HG03064 (cell line): ENCODE data around the gene MTARC2.

Source experiments
- ATAC-seq: cut with Tn5 transposase; IDR thresholded peaks from one replicate; pipeline ENCODE4 v1.9.1; 2021; ENCODE audit warnings: low read depth; ENCODE audit not compliant: unreplicated experiment

The MTARC2 gene

DNA sequence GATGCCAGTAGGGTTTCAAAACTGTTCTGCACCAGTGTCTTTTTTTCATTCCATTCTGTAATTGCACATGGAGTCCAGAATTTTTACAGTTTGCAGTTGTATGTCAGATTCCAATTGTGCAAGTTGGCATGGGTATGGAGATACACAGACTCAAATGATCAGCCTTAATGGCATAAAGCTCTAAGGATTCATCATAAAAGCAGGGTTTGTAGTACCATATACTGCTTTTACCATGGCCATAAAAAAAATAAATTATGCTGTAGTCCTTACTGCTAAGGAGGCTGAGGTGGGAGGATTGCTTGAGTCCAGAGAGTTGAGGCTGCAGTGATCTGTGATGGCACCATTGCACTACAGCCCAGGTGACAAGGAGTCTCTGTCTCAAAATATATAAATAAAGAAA lies 48.9 kb downstream of the MTARC2 start:
- ATAC-seq = no peak

- ATAC-seq = no peak
Observed at GRCh38 chr1:220797553-220797952, 49.4 kb downstream of the MTARC2 start.

GRCh38 chr1:220798338-220798737 lies 50.2 kb downstream of the MTARC2 start:
- no peak for ATAC-seq

DNA sequence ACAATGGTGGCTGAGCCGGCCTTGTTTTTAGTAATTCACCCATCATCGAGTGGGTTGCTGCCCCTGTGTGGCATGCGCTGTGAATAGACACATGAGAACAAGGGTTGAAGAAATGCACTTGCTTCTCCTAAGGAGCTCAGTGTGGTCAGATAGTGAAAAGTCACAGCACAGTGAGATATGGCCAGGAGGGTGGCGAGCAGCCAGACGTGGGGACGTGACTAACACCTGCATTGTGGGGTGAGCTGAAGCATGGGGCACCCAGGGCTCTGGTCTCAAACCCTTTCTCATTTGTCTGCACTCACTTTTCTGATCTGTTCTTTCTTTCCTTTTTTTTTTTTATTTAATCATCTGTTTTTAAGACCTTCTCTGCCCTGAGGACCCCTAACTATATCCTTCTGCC lies 52.1 kb downstream of the MTARC2 start:
- ATAC-seq = no peak

GRCh38 chr1:220803401-220804201 lies 55.5 kb downstream of the MTARC2 start:
- no peak for ATAC-seq

DNA sequence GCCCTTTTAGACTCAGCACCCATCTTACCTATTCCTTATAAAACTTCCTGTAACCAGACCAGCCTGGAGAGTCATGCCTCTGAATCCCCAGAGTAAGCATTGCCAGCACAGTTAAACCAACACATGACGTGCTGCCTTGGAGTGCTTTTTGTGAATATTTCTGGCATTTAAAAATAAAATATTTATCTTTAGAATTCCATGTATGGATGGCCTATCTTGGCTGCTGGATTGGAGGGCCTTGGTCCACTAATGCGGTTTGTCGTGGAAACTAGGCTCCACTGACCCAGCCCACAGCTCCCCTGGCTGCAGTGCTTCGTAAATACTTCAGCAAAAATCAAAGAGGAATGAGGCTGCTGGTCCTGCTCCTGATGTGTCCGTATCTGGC lies 56.1 kb downstream of the MTARC2 start:
- ATAC-seq = no peak

DNA sequence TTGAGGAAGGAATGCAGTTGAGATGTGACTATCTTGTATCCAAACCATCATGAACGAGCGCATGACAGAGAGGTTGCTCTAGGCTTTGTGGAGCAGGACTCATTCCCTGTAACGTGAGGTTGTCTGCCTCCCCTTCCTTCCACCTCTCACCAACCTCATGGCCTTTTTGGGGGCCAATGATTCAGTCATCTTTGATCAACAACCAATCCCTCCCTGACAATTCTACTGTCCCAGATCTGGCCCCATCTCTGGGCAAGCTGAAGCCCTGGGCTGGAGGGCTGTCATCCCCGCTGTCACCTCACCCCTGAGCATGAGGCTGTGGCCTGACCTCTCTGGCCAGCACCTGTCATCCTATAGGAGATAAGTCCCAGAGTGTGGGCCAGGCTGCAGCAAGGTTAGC lies 58.3 kb downstream of the MTARC2 start:
- ATAC-seq = no peak

DNA sequence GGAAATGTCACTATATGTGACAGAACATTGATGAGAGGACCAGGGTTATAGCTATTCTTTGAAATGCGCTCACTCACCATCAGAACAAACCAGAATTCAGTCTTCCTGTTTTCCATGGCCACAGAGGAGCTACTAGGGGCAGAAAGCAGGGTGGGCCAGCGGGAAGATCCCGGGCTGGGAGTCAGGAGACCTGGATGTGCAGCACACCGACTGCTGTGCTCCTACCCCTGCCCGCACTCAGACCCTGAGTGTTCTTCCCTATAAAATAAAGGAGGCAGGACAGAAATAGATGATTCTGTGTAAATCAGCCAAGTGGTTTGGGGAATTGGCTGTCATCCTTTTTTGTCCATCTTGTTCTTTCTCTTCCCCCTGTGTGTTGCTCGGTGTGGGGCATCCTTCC lies 59.6 kb downstream of the MTARC2 start:
- no peak for ATAC-seq

- no peak for ATAC-seq
Observed at GRCh38 chr1:220808345-220809186, 60.4 kb downstream of the MTARC2 start.

DNA sequence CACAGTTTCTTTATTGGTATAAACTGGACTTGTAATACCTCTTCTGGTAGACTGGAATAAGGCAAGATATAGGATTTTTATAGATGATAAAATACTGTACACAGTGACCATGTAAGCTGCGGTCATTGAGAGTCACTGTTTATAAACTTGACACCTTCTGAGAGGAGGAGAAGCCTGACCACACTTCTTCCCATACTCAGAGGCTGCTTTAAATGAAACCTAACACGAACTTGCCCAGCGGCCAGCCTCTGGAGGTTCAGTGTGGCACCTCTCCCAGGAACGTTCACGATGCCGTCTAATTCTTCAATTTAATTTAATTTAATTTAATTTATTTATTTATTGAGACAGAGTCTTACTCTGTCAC lies 61.0 kb downstream of the MTARC2 start:
- ATAC-seq = no peak

GRCh38 chr1:220809704-220810103 lies 61.6 kb downstream of the MTARC2 start:
- no peak for ATAC-seq

- ATAC-seq = peak; percentile 93
Observed at GRCh38 chr1:220810179-220810653, 62.1 kb downstream of the MTARC2 start.

DNA sequence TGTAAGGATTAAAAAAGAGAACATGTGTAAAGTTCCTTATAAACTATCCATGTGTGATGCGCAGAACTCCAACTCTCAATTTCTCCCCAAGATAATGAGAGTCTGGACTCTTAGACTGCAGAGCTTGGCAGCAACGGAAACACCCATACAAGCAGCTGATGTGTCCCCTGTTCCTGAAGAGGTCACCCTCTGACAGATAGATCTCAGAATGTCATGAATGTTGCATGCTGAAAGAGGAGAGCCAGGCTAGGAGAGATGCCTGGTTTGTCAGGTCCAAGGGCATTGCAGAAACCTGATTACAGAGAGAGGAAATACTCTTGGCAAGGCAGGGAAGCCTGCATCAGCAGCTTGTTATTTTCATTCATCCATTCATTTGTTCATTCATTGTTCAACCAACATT lies 62.8 kb downstream of the MTARC2 start:
- ATAC-seq = no peak

GRCh38 chr1:220811695-220812094 lies 63.6 kb downstream of the MTARC2 start:
- no peak for ATAC-seq

DNA sequence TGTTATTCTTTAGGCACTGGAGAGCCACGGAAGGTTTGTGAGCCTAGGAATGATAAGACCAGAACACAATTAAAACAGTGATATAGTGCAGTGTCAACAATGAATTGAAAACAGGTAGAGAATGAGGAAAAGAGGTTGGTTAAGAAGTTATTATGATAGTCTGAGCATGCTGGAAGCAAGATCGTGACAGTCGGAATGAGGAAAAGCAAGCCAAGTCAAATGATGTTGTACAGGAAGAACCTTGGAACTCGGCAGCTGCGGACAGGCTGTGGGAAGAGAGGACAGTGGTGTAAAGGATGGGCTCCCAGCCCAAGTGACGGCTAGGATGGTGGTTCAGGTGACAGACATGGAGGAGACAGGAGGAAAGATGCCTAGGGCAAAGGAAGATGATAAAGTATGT lies 64.2 kb downstream of the MTARC2 start:
- ATAC-seq = no peak

- no peak for ATAC-seq
Observed at GRCh38 chr1:220813013-220813412, 64.9 kb downstream of the MTARC2 start.

DNA sequence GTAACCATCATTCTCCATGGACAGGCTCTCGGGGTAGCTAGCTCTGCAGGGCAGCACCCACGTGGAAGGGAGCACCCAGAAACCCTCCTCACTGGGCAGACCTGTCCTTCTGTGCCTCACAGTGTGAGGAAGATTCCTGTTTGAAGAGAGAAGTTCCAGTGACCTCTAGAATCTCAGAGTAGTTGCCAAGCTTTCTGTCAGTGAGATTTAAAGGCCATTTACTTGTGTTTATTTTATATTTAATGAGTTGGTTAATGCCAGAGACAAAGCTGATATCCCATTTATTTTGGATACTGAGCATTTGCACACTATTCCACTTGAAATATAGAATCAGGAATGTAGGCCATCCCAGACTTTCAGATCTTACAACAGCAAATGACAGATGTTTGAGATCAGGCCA lies 67.3 kb downstream of the MTARC2 start:
- no peak for ATAC-seq

GRCh38 chr1:220817907-220818306 lies 69.8 kb downstream of the MTARC2 start:
- ATAC-seq = no peak

DNA sequence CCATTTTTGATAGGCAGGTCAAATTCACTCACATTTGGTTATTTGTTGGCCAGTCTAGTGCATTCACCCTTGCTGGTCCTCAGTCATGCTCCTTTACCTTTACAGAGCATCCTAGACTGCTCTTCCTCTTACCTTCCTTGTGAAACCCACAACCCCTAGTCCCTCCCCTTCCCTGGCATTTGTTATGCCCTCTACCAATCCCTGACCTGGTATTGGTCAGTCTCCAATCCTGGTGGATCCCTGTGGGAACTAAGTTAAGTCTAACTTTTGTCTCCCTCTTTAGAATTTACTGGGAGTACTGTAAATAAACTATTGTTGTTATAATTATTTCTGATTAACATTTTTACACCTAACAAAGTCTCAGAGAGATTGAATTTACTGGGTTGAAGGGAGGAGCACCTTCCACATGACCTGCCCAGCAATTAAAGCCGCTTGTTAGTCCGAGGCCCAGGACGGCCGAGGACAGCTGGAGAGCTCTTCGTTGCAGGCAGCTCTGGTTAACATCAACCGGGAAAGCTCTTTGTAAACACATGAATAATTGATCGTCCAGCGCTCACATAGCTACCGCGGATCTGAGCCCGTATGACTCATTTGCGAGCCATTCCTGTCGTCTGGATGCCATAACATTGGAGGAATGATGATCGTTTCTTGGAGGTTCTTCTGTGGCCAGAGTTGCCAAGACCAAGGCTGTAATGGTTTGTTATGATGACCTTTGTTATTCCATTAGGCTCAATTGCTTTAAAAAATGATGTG lies 70.5 kb downstream of the MTARC2 start:
- ATAC-seq = no peak

DNA sequence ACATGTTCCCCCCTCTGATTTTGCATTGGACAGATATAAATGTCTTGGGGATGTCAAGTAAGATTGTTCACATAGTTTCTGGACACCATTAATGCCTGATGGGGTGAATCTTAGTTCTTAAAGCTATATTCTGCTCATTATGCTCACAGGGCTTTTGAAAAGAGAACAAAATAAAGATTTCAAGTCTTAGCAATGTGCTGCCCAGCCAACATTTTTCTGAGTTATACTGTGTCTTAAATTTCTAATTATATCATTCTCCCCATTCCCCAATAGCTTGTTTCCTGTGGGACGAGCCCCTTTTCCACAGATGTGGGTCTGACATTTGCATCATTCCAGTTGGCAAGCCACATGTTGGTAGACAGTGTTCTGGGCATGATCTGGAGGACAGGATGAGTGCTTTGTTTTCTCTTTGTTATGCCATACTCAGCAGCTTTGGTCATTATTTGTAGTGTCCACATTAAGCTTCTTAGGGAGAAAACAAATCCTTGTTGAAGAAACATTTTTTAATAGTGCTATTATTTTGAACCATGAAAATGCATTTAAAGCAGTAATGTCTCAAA lies 71.4 kb downstream of the MTARC2 start:
- no peak for ATAC-seq
